Spleen (tissue), 11 donors: ENCODE data around the gene ME3. TPM values are rescaled to one million over a fixed set of nuclear protein-coding genes. Genes with fewer than 3 reads are reported as not detected.
"Not testable (repeated sequence)": the region's sequence is repeated elsewhere in the genome, so short reads cannot be mapped to it uniquely, and the experiment has no call there.

Experiments used
- DNase-seq: peaks from one replicate; pipeline ENCODE4 v3.0.0-alpha.2; 2020
- H3K27ac ChIP-seq, 8 donors: fragments of 200-600 bp; sonication (generic) in 7 of 8; 1 replicate in 4 of 8; 2 replicates in 4 of 8; pipeline versions ENCODE4 v1.5.0 to v1.8.0; 2016 to 2021; ENCODE audit warnings: inconsistent platforms in 4 of 8, mild to moderate bottlenecking in 4 of 8, moderate library complexity in 1 of 8
- H3K27me3 ChIP-seq, 7 donors: fragments of 200-600 bp; sonication (generic) in 6 of 7; replicated peaks in 1 of 7; 1 replicate in 4 of 7; 2 replicates in 3 of 7; pipeline versions ENCODE4 v1.5.0 to v1.8.0; 2016 to 2021; ENCODE audit warnings: inconsistent platforms in 3 of 7, mild to moderate bottlenecking in 1 of 7
- H3K36me3 ChIP-seq, 6 donors: fragments of 200-600 bp; sonication (generic) in 5 of 6; 1 replicate in 4 of 6; 2 replicates in 2 of 6; pipeline versions ENCODE4 v1.5.0 to v1.8.0; 2016 to 2021; ENCODE audit warnings: inconsistent platforms in 2 of 6
- H3K4me1 ChIP-seq, 6 donors: fragments of 200-600 bp; sonication (generic) in 5 of 6; 1 replicate in 3 of 6; 2 replicates in 3 of 6; pipeline versions ENCODE4 v1.5.0 to v1.8.0; 2016 to 2021; ENCODE audit warnings: inconsistent platforms in 3 of 6
- H3K4me3 ChIP-seq, 8 donors: fragments of 200-600 bp; sonication (generic) in 7 of 8; 1 replicate in 4 of 8; 2 replicates in 4 of 8; pipeline versions ENCODE4 v1.5.0 to v1.8.0; 2016 to 2021; ENCODE audit warnings: inconsistent platforms in 4 of 8, mild to moderate bottlenecking in 4 of 8, moderate library complexity in 2 of 8
- H3K9me3 ChIP-seq, 8 donors: fragments of 200-600 bp; sonication (generic) in 7 of 8; 1 replicate in 4 of 8; 2 replicates in 4 of 8; pipeline versions ENCODE4 v1.5.0 to v1.8.0; 2016 to 2021; ENCODE audit warnings: inconsistent platforms in 4 of 8
- CTCF ChIP-seq, 11 experiments: fragments of 200-600 bp in 7 of 11; fragments of 450-650 bp in 4 of 11; sonication (generic) in 4 of 11; IDR thresholded peaks in 8 of 11; conservative IDR thresholded peaks in 3 of 11; 1 replicate in 7 of 11; 2 replicates in 4 of 11; pipeline versions ENCODE4 v1.4.0 to v1.8.0; 2016 to 2021; ENCODE audit warnings: antibody characterized with exemption in 11 of 11, inconsistent platforms in 4 of 11, mild to moderate bottlenecking in 1 of 11
- POLR2A ChIP-seq, 3 donors: fragments of 450-650 bp; IDR thresholded peaks; one replicate each; pipeline ENCODE4 v1.5.1; 2017; ENCODE audit warnings: antibody characterized with exemption in 3 of 3, mild to moderate bottlenecking in 1 of 3
- POLR2AphosphoS5 ChIP-seq, 3 donors: sonication (generic); formaldehyde crosslinking; IDR thresholded peaks; one replicate each; pipeline ENCODE4 v1.5.1; 2017; ENCODE audit warnings: antibody characterized with exemption in 3 of 3
- WGBS, 5 donors: extraction: QIAGEN DNeasy Blood & Tissue Kit in 3 of 5; methylation state at CpG; one replicate each; pipeline versions ENCODE4 v1.1.5 to v1.1.7; 2013 to 2018; 5-methylcytosine and 5-hydroxymethylcytosine counted together
- intact Hi-C: fragments of 100-400 bp; cut with DNase I; formaldehyde crosslinking; loops from one replicate; pipeline ENCODE4 v1.15.0; 2023; ENCODE audit warnings: low total_unique reads
- polyA plus RNA-seq, 3 donors: library from polyadenylated mRNA; stranded (reverse); fragments of 200-250 nt; gene quantifications; one replicate each; pipeline ENCODE4 v1.2.1, GENCODE V29; 2013
- total RNA-seq, 7 donors: library from RNA; depleted of rRNA in 3 of 7; stranded (reverse); fragments of >200 nt in 3 of 7; fragmentation: NEBNext Ultra II Directional in 4 of 7; extraction: Animal tissue kit (Norgen Biotek cat#: 25700) in 4 of 7; gene quantifications; one replicate each; pipeline versions ENCODE4 v1.1.0 to v1.2.1, GENCODE V29; 2016 to 2021
- donor health status: healthy with polysubstance abuse.
- donor health status: DM: no; HTN: no; CAD: no; lungs with moderate emphysema.
- donor health status: DM: no; HTN: no; CAD: no.
- donor health status: Bipolar disorder and iron deficiency.
- donor health status: healthy.
- donor health status: DM: no; HTN: no; CAD: no.
- donor health status: DM: yes; HTN: yes; CAD: no.

Gene ME3
- total and polyA plus RNA-seq, 10 donors = 6.4 to 25.9 (median 18.3) TPM

GRCh38 chr11:86431258-86431657, 241.2 kb downstream of the ME3 start:
- DNase-seq = no peak
- WGBS, 5 donors = 89 to 94% (median 90%) methylated on average over 36 to 37 of the region's 37 CpGs
- TF ChIP-seq CTCF (IDR thresholded peaks at IDR 0.05 in 8 of 11, conservative IDR thresholded peaks at IDR 0.05 in 3 of 11) (no peak), POLR2A (IDR thresholded peaks at IDR 0.05) (no peak), POLR2AphosphoS5 (IDR thresholded peaks at IDR 0.05) (no peak)
- no peaks in the 10 kb centered on the region for H3K4me1 ChIP-seq
- H3K4me3 ChIP-seq = peak overlapping the region in 1 of 8 donors; percentile 15
- H3K27ac ChIP-seq = no peak overlapping the region
- no peaks in the 10 kb centered on the region for H3K27me3 ChIP-seq
- peaks cover 0 to 25% (median 14%) of the 10 kb centered on the region in 8 donors for H3K9me3 ChIP-seq
- no peaks in the 10 kb centered on the region for H3K36me3 ChIP-seq
- intact Hi-C loops = no loop called here

- intact Hi-C loops = no loop called here
- Histone ChIP-seq H3K4me3 (no peak overlapping the region), H3K36me3 (no peaks in the 10 kb centered on the region), H3K4me1 (no peaks in the 10 kb centered on the region), H3K27me3 (no peaks in the 10 kb centered on the region), H3K27ac (no peak overlapping the region), H3K9me3 (peaks cover 0 to 30% (median 17%) of the 10 kb centered on the region in 8 donors)
- DNase-seq = no peak
- no peak for TF ChIP-seq POLR2A (IDR thresholded peaks at IDR 0.05)
- TF ChIP-seq POLR2AphosphoS5 (IDR thresholded peaks at IDR 0.05) = no peak
- no peak for TF ChIP-seq CTCF (IDR thresholded peaks at IDR 0.05 in 8 of 11, conservative IDR thresholded peaks at IDR 0.05 in 3 of 11)
Observed at GRCh38 chr11:86427441-86427840, 245.0 kb downstream of the ME3 start.

GRCh38 chr11:86423488-86423887, 248.9 kb downstream of the ME3 start:
- H3K27ac ChIP-seq, intact Hi-C loops, H3K27me3 ChIP-seq, H3K4me1 ChIP-seq, DNase-seq, H3K4me3 ChIP-seq, H3K36me3 ChIP-seq: not testable (repeated sequence)
- H3K9me3 ChIP-seq = peaks cover 0 to 21% (median 17%) of the 10 kb centered on the region in 8 donors
- 60 to 77% (median 69%) methylated on average over 4 of the region's 4 CpGs for WGBS, 5 donors

- H3K4me3 ChIP-seq = no peak overlapping the region
- H3K27me3 ChIP-seq = no peaks in the 10 kb centered on the region
- H3K36me3 ChIP-seq = no peaks in the 10 kb centered on the region
- no peaks in the 10 kb centered on the region for H3K4me1 ChIP-seq
- intact Hi-C loops = no loop called here
- WGBS, 5 donors = 68 to 85% (median 69%) methylated on average over 12 of the region's 12 CpGs
- peaks cover 0 to 18% (median 12%) of the 10 kb centered on the region in 8 donors for H3K9me3 ChIP-seq
- DNase-seq = no peak
- no peak overlapping the region for H3K27ac ChIP-seq
- TF ChIP-seq POLR2AphosphoS5 (IDR thresholded peaks at IDR 0.05) (no peak), POLR2A (IDR thresholded peaks at IDR 0.05) (no peak)
Observed at GRCh38 chr11:86422371-86422770, 250.0 kb downstream of the ME3 start.

- TF ChIP-seq POLR2AphosphoS5 (IDR thresholded peaks at IDR 0.05) = no peak
- TF ChIP-seq CTCF (IDR thresholded peaks at IDR 0.05 in 8 of 11, conservative IDR thresholded peaks at IDR 0.05 in 3 of 11) = no peak
- no peak for TF ChIP-seq POLR2A (IDR thresholded peaks at IDR 0.05)
- H3K36me3 ChIP-seq = no peaks in the 10 kb centered on the region
- H3K27me3 ChIP-seq = no peaks in the 10 kb centered on the region
- WGBS, 5 donors = 58 to 69% (median 61%) methylated on average over 4 of the region's 4 CpGs
- H3K4me1 ChIP-seq = no peaks in the 10 kb centered on the region
- intact Hi-C loops = no loop called here
- no peak overlapping the region for H3K27ac ChIP-seq
- no peak overlapping the region for H3K4me3 ChIP-seq
- H3K9me3 ChIP-seq = peaks cover 0 to 14% (median 9%) of the 10 kb centered on the region in 8 donors
- no peak for DNase-seq
Observed at GRCh38 chr11:86421946-86422345, 250.5 kb downstream of the ME3 start.
